Stimulated activated CD8-positive, alpha-beta memory T cell treated with anti-CD3 and anti-CD28 coated beads, Interleukin-12 subunit alpha, Interleukin-12 subunit beta, amount 100 ng/mL, for 24 hours (primary cell): ENCODE data around the gene KDM3B.
"Not testable (repeated sequence)": the region's sequence is repeated elsewhere in the genome, so short reads cannot be mapped to it uniquely, and the experiment has no call there.

Experiments
- DNase-seq: peaks from one replicate; pipeline ENCODE4 v3.0.0-alpha.2; 2020; ENCODE audit errors: extremely low read depth

KDM3B gene, protein sequence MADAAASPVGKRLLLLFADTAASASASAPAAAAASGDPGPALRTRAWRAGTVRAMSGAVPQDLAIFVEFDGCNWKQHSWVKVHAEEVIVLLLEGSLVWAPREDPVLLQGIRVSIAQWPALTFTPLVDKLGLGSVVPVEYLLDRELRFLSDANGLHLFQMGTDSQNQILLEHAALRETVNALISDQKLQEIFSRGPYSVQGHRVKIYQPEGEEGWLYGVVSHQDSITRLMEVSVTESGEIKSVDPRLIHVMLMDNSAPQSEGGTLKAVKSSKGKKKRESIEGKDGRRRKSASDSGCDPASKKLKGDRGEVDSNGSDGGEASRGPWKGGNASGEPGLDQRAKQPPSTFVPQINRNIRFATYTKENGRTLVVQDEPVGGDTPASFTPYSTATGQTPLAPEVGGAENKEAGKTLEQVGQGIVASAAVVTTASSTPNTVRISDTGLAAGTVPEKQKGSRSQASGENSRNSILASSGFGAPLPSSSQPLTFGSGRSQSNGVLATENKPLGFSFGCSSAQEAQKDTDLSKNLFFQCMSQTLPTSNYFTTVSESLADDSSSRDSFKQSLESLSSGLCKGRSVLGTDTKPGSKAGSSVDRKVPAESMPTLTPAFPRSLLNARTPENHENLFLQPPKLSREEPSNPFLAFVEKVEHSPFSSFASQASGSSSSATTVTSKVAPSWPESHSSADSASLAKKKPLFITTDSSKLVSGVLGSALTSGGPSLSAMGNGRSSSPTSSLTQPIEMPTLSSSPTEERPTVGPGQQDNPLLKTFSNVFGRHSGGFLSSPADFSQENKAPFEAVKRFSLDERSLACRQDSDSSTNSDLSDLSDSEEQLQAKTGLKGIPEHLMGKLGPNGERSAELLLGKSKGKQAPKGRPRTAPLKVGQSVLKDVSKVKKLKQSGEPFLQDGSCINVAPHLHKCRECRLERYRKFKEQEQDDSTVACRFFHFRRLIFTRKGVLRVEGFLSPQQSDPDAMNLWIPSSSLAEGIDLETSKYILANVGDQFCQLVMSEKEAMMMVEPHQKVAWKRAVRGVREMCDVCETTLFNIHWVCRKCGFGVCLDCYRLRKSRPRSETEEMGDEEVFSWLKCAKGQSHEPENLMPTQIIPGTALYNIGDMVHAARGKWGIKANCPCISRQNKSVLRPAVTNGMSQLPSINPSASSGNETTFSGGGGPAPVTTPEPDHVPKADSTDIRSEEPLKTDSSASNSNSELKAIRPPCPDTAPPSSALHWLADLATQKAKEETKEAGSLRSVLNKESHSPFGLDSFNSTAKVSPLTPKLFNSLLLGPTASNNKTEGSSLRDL (N-terminal part only)

DNA sequence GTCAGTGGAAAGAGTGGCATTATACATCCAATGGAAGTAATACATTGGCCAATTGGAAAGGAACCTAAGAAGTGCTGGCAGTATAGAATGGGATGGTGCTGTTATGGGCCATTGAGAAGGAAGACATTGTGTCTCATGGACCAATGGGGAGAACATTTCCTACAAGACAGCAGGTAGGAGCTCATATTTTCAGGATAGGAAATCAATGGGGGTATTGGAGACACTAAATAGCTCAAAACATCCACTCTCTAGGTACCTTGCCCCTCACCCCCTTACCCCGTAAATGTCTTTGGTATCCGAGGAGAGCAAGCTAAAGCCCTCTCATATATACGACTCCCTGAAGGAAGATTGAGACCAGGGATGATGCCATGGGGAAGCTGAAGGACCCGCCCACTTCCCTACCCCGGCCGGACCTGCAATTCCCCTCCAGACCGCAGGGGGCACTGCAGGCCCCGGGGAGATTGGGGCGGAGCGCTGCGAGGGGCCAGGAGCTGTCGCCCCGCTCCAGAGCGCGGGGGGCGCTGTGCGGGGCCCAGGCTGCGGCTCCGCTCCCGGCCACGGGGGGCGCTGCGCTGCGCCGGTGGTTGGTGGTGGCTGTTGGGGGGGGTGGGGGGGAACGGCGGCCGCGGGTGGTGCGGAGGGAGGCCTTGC is at the start of gene KDM3B:
Gene KDM3B, plus strand, starts transcription at position 615 of the 651 bp plus-strand sequence. CDS start 111 bp downstream, outside the sequence.
- peak; percentile 76 for DNase-seq

DNA sequence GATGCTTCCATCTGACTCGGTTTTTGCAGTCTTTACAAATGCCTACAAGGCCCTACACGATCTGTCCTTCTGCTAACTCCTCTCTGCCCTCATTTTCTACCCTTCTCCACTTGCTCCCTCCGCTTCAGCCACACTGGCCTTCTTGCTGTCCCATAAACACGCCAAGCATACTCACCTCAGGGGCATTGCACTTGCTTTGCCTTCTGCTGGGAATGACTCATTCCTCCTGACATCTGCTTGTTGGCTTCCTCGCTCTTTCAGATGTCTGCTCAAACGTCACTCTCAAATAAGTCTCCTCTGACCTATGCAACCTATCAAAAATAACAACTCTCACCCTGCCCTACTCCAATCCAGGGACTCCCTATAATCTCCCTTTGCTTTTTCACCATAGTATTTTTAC is 49.1 kb upstream of the KDM3B start:
- DNase-seq = no peak

DNA sequence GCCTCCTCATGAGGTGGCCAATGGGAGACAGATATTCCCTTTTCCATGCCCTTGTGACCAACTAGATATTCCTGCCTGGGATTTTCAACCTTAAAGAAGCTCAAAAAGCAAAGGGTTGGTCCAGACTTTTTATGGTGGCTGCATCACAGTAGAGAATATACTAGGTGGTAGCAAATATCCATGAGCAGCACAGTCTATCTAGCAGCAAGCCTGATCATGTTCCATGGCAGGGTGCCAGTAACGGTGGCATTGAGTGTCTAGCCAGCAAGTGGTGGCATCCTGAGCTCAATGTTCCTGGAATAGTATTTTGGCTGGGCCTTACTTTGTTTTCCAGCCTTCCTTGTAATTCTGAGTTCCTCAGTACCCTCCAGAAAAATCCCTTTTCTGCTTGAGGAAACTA is 46.7 kb upstream of the KDM3B start:
- DNase-seq = no peak

DNA sequence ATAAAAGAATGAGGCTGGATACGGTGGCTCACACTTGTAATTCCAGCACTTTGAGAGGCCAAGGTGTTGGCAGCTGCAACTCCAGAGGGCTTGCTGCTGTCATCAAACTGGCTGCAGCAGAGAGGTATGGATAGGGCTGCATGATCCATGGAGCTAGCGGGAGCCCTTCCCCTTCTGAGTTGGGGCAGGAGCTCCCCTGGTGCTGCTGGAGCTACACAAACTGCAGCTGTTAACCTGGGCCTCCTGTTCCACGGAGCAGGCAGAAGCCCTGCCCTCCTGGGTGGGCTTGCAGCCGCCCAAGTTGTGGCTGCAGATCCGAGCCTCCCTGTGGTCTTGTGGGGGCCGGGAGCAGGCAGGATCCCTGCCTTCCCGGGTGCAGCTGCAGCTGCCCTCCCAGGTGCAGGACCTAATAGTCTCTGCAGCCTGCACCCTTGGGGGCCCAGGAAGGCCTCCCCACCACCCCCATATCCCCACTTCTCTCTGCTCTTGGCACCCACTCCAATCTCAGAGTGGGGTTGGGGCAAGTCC is 36.7 kb upstream of the KDM3B start:
- DNase-seq = no peak

DNA sequence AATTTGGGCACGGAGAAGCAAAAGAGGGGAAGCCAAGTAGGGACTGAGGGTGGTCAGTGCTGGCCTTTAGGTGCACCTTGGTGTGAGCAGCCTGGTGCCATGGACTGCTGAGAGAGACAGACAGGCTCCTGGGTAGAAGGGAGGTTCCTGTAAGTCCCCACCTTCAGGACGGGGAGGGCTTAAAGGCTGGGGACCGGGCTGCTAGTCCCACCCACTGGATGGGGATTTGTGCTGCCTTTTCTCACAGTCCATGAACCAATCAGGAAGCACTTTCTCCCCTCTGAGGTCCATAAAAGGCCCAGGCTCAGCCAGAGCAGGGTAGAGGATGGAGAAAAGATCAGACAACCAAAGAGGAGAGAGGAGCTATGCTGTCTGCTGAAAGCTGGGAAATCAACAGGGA is 36.1 kb upstream of the KDM3B start:
- DNase-seq = no peak

DNA sequence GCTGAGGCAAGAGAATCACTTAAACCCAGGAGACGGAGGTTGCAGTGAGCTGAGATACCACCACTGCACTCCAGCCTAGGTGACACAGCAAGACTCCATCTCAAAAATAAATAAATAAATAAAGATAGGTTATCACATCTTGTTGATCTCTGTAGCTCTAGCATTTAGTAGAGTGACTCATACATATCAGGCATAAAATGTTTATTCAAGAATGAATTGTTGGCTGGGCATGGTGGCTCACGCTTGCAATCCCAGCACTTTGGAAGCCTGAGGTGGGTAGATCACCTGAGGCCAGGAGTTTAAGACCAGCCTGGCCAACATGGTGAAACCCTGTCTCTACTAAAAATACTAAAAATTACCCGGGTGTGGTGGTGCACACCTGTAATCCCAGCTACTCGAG is 34.3 kb upstream of the KDM3B start:
- not testable (repeated sequence) for DNase-seq

DNA sequence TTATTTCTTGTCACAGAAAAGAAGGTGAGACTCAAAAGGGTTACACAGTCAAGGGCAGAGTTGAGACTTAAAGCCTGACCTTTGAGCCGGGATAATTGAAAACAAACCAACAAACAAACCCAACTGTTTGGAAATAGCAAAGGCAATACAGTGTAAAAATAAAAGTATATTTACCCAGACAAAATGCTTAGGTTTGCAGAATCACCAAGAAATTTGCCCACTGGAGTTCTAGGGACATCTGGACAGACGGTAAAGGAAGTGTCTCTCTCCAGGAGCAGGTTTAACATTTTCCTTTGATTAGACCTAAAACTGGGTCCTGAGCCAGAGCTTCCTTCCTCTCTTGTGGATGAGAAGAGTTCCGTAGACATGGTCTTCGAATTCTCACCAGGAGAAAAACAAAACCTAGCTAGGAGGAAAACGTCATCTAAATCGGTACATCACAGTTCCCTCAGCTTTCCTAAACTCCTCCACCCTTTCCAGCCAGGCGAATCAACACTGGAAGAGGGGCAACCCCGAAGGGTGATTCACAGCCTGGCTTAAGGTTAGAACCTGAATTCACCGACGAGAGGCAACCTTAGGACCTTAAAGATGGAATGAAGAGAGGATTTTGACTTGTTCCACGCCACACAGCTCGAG is 21.6 kb upstream of the KDM3B start:
- no peak for DNase-seq

DNA sequence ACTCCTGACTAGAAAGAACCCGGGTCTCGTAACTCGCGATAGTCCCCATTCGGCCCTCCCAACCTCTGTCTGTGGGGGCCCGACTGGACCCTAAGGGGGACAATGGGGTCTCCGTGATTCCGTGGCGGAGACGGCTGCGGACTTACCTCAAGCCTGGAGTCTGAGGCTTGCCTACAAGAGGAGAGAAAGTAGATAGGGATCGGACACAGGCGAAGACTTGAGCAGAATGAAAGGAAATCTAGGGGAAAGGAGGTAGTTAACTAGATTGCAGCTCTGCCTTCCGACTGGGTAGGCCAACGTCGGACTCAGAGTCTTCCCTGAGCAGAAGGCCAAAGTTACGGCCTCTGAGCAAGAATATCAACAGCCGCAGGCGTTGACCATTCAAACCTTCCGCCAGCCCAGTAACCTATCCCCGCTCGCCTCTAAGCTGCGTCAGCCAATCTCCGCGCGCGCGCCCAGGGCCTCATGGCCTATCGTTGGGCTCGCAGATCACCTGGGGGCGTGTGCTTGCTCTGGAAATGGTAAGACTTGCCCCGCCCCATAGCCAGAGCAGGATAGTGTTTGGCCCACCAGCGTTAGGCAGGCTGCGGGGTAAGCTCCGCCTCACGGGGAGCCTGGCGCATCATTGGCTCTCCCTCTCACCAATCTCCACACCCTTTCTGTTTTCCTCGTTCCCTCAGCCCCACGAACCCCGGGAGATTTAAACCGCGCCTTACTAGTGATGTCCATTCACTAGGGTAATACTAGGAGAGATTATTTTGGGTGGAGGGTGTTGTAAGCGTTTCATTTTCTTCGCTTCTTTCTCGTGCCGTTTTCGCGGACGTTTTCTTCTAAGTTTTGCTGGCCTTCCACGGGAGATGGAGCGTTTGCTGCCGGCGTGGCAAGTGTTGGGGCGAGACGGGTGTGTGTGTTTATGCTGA is 20.8 kb upstream of the KDM3B start, which contains the start of gene CDC25C:
Gene CDC25C, minus strand, starts transcription at position 356 of the 920 bp plus-strand sequence. CDS start 624 bp downstream, outside the sequence.
- DNase-seq = peak; percentile 95

DNA sequence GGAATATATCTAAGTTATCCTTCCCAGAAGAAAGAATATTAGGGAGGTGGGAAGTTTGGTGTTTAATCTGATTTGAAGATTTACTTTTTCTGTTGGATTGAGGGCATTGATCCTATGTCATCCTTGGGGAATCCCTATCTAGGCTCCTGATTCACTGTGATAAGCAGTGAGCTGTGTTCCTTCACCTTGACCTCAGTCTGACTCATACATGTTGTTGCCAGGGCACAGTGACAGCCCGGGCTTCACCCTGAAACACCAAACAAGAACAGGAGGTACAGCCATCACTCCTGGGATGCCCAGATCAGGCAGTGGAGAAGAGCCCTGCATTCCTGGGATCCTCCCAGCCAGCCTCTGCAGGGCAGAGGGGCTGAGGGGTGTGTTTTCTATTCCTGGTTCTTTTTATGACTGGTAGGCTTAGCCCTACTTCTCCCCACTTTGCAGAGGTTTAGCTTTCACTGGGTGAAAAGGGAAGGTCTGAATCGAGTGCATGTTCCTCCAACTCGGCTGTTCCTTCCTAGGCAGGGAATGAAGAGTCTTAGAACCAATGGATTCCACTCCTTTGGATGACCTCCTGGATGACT is 17.5 kb upstream of the KDM3B start:
- no peak for DNase-seq

DNA sequence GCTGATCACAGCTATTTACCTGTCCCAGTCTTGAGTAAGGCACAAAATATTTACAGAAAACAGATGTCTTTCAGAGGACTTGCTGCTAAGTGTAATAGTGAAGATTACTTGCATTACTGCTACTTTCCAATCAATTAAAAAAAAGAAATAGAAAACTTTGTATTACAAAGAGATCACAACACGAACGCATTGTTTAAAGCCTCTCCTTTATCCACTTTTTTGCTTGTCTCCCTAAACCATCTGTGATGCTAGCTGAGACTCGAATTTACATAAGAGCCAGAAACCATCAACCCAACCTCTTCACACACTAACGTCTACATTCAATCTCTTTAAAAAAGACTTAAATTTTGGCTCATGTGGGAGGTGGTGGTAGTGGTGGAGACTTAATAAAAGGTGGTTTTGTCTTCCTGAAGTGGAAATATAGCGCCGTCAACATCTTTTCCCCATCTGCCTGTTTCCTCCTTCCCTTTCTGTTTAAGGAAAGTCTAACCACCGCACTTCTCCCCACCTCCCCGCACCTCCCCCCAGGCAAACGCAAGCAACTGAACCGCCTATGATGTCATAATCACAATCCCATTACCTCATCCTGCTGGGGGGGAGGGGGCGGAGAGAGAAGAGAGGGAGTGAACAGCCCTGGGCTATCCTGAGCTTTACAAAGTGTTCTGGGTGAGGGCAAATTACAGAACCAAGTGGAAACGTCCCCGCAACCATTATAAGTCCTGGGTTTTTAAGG is 15.4 kb upstream of the KDM3B start:
- no peak for DNase-seq

DNA sequence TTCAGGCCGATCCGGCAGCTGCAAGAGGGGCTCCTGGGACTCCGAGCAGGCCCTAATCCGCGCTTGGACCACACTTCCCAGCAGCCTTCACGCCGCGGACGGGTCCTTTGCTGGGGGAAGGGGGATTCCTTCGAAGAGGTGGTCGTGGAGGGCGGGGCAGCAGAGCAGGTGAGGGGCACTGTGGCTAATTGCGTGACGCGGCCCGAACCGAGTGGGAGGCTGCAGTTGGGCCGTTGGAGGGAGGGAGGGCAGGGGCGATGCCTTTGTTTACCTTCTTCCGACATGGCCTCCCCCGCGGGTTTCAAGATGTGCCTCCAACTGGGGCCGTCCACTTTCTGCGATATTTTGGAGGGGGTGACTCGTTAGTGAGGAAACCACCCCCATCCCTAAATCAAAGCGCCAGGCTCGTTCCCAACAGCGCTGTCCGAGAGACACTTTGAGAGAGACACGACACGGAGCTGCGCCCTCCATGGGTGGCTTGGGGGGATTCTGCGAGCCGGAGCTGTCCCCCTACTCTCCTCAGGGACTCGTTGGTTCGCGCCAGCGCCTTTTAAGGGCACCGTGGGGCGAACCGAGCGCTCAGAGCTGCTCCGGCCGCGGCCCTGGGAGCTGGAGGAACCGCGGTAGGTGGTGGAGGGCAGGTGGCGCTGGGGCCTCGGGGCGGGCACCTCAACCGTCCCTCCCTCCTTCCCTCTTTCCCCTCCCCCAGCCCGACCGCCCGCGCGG is 14.6 kb upstream of the KDM3B start, which contains the start of gene FAM53C:
Gene FAM53C, plus strand, starts transcription at position 582 of the 726 bp plus-strand sequence. CDS start 3,070 bp downstream, outside the sequence.
- DNase-seq = peak; percentile 76

DNA sequence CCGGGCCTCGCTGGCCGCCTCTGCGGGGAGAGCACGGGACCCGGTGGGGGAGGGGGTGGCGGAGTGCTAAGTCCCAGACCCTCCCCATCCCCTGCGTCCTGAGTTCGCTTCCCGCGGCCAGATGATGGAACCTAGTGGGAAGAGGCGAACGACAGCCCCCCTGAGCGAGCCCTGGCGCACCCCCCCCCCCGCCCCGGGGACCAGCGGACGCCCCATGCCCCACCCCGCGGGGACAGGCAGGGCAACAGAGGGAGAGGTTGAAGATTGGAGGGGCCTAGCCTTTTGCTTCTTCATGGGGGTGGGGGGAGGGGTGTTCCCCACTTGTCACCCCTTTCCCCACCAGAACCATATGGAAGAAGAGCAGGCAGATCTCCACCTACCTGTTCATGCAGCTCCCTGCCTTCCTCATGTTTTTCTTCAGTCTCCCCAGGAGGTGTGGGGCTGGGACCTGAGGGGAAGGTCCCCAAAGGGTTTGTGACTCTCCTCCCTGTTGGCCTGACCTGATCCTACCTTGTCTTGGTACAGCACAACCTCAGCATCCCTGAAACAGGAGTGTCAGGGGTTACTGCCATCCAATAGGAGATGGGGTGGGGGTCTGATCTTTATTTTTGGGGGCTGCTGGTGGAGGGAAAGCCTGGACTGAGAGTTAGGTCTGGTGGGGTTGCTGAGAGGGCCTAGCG is 13.9 kb upstream of the KDM3B start:
- no peak for DNase-seq

DNA sequence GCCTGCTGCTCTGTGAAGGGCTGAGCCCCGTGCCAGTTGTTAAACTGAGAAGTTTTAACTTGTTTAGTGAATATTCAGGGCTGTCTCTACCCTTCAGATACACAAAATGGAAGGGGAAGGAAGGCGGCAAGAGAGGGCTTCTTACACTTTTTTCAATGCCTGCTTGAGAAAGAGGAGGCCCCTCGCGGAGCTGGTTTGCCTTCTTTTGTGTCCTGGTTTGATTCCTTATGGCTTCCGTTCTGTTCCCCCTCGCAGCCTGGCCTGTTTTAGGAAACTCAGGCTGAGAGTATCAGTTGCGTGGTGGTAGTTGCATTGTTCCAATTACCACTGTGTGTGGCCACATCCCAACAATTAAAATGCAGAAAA is 13.4 kb upstream of the KDM3B start:
- no peak for DNase-seq

DNA sequence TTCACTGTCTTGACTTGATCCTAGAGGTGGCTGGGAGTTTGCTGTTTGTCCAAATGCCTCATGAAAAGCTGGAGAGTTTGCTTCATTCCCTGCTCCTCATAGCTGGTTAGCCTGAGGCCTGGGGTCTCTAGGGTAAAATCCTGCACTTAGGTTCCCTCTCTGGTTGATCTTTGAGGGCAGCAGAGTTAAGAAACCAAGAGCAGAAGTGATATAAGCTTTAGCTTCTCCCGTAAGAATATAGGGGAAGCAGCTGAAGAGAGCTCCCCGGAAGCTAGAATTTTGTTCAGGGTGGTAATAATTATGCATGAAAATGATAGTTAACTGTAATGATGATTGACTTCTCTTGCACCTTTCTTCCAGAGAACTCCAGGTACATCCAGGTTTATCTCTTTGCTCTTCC is 13.0 kb upstream of the KDM3B start:
- no peak for DNase-seq

DNA sequence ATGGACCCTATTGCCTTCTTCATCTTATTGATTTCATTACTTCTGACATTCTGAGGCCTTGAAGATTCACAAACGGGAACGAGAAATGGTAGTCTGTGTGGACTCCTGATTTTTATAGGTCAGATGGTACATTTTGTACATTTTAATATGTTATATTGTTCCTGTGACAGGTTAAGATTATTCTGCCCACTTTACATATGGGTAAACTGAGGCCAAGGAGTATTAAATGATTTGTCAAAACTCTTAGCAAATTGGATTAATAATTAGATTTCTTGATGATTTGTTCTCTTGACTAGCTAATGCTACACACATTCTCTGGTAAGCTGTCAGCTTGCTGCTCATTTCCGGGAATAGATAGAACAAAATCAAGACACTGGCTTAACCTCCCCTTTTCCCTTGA is 12.5 kb upstream of the KDM3B start:
- no peak for DNase-seq

DNA sequence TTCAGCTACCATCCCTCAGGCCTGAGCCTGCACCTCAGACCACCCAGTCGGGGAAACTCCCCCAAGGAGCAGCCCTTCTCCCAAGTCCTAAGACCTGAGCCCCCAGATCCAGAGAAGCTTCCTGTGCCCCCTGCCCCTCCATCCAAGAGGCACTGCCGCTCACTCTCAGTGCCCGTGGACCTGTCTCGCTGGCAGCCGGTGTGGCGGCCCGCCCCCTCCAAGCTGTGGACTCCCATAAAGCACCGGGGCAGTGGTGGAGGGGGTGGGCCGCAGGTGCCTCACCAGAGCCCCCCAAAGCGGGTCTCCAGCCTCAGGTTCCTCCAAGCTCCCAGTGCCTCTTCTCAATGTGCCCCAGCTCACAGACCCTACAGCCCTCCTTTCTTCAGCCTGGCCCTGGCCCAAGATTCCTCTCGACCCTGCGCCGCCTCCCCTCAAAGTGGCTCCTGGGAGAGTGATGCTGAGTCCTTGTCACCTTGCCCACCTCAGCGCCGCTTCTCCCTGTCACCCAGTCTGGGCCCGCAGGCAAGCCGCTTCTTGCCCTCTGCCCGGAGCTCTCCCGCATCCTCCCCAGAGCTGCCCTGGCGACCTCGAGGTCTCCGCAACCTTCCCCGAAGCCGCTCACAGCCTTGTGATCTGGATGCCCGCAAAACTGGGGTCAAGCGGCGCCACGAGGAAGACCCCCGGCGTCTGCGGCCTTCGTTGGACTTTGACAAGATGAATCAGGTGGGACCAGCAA is 7.4 kb upstream of the KDM3B start:
- no peak for DNase-seq
